IPS-NIHi7 (cell line): Measurements from ENCODE around the gene ARHGAP26.
"Not testable (repeated sequence)": the region's sequence is repeated elsewhere in the genome, so short reads cannot be mapped to it uniquely, and the experiment has no call there.

Source experiments
- DNase-seq: peaks from one replicate; pipeline ENCODE4 v3.0.0; 2012; ENCODE audit warnings: mixed read lengths; ENCODE audit errors: extremely low spot score

ARHGAP26 gene

GRCh38 chr5:143182901-143183820, 413.0 kb downstream of the ARHGAP26 start:
- DNase-seq, result no peak

DNA sequence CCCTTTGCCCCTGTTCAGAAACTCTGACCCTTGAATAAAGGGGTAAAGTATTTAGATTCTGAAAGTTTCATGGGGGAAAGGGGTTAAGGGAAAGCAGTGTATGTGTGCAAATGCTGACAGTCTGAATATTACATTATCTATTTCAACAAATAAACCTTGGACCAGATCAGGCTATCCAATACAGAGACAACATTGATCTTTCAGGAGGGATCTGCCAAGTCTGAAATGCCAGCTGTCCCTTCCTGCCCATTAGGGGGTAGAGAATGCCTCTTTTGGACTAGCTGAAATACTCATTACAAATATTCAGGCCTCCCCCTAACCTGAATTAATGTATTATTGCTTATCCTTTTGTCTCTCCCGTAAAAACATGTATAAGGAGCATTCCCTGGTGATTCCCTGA, 413.8 kb downstream of the ARHGAP26 start:
- no peak for DNase-seq

- no peak for DNase-seq
Observed at GRCh38 chr5:143186623-143187022, 416.4 kb downstream of the ARHGAP26 start.

GRCh38 chr5:143187495-143187894, 417.3 kb downstream of the ARHGAP26 start:
- DNase-seq, result no peak

DNA sequence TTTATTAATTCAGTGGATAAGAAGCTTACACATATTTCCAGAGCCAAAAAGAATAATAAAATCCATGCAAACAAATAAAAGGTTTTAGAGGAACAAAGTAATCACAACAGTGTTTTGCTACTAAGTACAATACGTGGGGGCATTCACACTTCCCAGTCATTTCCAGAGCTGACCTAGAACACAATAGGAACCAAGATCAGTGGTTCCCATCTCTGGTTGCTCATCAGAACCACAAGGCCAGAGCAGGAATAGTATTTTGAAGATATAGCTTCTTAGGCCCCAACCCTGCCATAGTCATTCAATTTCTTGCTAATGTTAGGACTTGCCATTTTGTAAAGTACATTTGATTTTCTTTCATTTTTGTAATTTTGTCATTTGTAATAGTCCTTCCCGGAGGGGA, 417.9 kb downstream of the ARHGAP26 start:
- DNase-seq, result no peak

- no peak for DNase-seq
Observed at GRCh38 chr5:143188692-143189091, 418.5 kb downstream of the ARHGAP26 start.

- DNase-seq, result no peak
Observed at GRCh38 chr5:143190260-143190810, 420.2 kb downstream of the ARHGAP26 start.

GRCh38 chr5:143191720-143192119, 421.5 kb downstream of the ARHGAP26 start:
- DNase-seq, result no peak

GRCh38 chr5:143192191-143192900, 422.2 kb downstream of the ARHGAP26 start:
- DNase-seq, result no peak

- no peak for DNase-seq
Observed at GRCh38 chr5:143194206-143194605, 424.0 kb downstream of the ARHGAP26 start.

DNA sequence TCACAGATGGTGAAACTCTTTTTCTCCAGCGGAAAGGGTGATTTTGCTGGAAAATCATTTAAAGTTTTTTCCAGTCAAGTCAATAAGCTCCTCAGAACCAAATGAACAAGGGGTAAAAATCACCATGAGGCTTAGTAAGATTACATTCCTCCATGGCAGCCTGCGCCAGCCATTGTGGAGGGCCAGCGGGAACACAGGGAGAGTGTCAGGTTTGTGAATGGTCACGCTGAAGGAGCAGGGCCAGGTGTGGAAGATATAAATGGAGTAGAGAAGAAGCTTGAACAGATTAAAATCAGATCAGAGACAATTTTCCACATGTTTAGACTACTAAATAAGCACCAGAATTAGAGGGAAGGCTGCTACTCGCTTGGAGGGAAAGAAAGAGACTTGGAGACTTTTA, 424.5 kb downstream of the ARHGAP26 start:
- no peak for DNase-seq

- no peak for DNase-seq
Observed at GRCh38 chr5:143195491-143195890, 425.3 kb downstream of the ARHGAP26 start.

GRCh38 chr5:143196601-143197259, 426.6 kb downstream of the ARHGAP26 start:
- DNase-seq, result no peak

- no peak for DNase-seq
Observed at GRCh38 chr5:143197260-143197656, 427.1 kb downstream of the ARHGAP26 start.

GRCh38 chr5:143198332-143198731, 428.2 kb downstream of the ARHGAP26 start:
- DNase-seq, result no peak

DNA sequence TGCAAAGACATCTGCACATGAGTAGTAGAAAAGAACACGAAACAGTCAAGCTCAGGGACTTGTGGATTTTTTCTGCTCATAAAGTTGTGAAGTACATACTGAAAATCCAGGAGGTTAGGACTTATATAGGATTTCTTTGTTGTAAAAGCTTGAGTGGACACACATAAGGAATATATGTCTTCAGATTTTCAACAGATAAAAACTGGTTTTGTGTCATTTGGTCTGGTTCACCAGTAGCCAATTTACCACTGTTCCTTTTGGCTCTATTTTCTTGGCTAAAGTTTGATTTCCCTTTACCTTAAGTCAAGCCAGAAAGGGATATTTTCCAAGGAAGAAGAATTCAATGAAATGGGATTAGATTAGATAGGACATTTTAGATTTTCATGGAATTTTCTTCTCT, 429.0 kb downstream of the ARHGAP26 start:
- no peak for DNase-seq

GRCh38 chr5:143199843-143200242, 429.7 kb downstream of the ARHGAP26 start:
- DNase-seq, result no peak

DNA sequence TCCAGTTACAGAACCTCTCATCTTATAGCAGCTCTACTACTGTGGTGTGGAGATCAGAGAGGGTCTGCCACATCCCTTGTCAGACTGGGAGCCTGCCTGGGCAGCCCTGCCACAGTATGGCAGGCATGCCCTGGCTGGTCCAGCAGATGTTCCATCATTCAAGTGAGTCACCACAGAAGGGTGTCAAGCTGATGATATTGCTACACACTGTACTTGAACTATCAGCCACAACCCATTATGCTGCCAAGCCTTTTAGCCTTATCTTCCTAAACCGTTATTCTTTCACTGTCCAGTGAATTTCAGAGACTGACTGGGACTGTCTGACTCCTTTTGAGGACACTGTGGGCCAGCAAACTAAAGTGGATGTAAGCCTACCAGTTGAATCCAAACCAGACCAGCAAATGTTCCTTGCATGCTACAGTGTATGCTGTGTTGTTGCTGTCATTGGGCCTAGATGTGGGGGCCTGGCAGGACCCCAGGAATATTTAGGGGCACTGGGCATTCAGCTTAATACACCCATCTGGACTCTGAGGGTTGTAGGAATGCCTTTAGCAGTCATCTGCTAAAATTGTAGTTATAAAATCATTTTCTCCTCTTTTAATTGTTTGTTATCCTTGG, 430.7 kb downstream of the ARHGAP26 start:
- DNase-seq, result no peak

DNA sequence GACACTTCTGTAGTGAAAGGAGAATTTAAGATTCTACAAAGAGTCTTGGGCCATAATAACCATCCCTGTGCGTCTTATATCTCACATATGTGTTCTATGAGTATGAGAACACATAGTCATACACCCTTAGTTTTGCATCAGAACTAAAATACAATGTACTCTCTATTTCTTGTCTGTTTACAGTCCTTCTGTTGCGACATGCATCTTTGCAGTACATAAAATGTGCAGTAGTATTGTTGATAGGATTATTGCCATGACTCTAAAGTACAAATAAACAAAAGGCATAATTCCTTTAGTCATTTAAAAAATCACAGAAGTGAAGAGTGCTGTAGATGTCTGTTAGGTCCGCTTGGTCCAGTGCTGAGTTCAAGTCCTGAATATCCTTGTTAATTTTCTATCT, 431.4 kb downstream of the ARHGAP26 start:
- no peak for DNase-seq

- not testable (repeated sequence) for DNase-seq
Observed at GRCh38 chr5:143203301-143203956, 433.3 kb downstream of the ARHGAP26 start.
